ENCODE data around the gene PIGW.

Gene PIGW

DNA sequence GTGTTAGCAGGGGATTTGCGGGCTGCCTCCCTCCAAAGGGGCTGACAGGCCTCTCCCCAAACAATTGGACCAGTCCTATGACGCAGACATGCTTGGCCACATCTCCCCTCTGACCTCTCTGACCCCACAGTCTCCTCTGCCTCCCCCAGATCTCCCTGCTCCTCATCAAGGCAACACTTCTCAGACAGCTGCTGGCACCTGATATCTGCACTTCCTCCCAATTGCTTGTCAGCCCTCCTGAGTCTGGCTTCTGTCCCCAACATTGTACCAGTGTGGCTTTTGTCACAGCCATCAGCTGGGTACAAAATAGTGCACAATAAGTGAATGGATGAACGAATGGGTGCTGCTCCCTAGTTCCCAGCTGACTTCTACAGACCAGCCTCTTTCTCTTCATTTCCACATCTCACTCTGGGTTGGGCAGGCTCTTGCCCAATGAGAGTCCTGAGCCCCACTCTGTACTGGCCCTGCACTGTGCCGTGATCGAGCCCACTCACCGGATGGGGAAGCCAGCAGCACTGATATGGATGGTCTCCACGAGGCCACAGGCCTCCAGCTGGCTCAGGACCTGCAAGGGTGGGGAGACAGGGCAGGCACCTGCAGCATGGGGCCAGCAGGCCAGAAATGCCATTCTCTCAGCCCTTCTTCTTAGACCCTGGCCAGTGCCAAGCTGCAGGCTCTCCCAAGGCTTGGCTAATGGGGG is 31.2 kb upstream of the PIGW start:
- H3K9me3 ChIP-seq (ENCODE audit: control insufficient read depth, low read length) = no peaks in the 10 kb centered on the region
- H3K9ac ChIP-seq = no peak overlapping the region
- no peaks in the 10 kb centered on the region for H3K4me1 ChIP-seq
- no peak overlapping the region for H3K4me3 ChIP-seq (ENCODE audit: low read depth, low read length)
- no peaks in the 10 kb centered on the region for H3K36me3 ChIP-seq (ENCODE audit: control insufficient read depth, insufficient read depth, low read length)
- no peaks in the 10 kb centered on the region for H3K27me3 ChIP-seq (ENCODE audit: control insufficient read depth, insufficient read depth, low read length)
- TF ChIP-seq, protein P1, sequence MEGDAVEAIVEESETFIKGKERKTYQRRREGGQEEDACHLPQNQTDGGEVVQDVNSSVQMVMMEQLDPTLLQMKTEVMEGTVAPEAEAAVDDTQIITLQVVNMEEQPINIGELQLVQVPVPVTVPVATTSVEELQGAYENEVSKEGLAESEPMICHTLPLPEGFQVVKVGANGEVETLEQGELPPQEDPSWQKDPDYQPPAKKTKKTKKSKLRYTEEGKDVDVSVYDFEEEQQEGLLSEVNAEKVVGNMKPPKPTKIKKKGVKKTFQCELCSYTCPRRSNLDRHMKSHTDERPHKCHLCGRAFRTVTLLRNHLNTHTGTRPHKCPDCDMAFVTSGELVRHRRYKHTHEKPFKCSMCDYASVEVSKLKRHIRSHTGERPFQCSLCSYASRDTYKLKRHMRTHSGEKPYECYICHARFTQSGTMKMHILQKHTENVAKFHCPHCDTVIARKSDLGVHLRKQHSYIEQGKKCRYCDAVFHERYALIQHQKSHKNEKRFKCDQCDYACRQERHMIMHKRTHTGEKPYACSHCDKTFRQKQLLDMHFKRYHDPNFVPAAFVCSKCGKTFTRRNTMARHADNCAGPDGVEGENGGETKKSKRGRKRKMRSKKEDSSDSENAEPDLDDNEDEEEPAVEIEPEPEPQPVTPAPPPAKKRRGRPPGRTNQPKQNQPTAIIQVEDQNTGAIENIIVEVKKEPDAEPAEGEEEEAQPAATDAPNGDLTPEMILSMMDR (IDR thresholded peaks at IDR 0.05) = no peak
- no peak overlapping the region for H2AFZ ChIP-seq
- H3K4me2 ChIP-seq (ENCODE audit: low read length) = no peak overlapping the region
- H3K27ac ChIP-seq = no peak overlapping the region
- peaks cover 5% of the 10 kb centered on the region for H3K79me2 ChIP-seq

DNA sequence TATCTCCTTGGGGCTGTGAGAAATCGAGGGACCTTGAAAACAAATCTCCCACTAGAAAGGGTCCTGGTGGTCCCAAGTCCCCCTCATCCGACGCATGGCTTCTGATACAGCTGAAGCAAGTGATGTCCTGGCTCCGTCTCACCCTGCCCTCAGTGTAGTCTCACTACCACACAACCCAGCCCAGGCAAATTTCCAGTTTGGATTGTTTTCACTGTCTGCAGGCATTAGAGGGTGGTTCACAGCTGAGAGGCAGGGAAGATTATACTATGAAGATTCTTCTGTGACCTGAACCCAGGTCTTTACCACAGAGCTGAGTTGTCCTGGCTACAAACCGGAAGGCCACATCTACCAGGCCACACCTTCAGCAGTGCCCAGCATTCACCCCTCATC is 30.6 kb upstream of the PIGW start:
- no peak overlapping the region for H3K4me2 ChIP-seq (ENCODE audit: low read length)
- no peak overlapping the region for H3K27ac ChIP-seq
- H2AFZ ChIP-seq = no peak overlapping the region
- no peak overlapping the region for H3K4me3 ChIP-seq (ENCODE audit: low read depth, low read length)
- no peaks in the 10 kb centered on the region for H3K36me3 ChIP-seq (ENCODE audit: control insufficient read depth, insufficient read depth, low read length)
- no peaks in the 10 kb centered on the region for H3K27me3 ChIP-seq (ENCODE audit: control insufficient read depth, insufficient read depth, low read length)
- H3K4me1 ChIP-seq = no peaks in the 10 kb centered on the region
- H3K9ac ChIP-seq = no peak overlapping the region
- no peaks in the 10 kb centered on the region for H3K9me3 ChIP-seq (ENCODE audit: control insufficient read depth, low read length)
- TF ChIP-seq, protein P1 (IDR thresholded peaks at IDR 0.05) = no peak
- H3K79me2 ChIP-seq = peaks cover 5% of the 10 kb centered on the region

DNA sequence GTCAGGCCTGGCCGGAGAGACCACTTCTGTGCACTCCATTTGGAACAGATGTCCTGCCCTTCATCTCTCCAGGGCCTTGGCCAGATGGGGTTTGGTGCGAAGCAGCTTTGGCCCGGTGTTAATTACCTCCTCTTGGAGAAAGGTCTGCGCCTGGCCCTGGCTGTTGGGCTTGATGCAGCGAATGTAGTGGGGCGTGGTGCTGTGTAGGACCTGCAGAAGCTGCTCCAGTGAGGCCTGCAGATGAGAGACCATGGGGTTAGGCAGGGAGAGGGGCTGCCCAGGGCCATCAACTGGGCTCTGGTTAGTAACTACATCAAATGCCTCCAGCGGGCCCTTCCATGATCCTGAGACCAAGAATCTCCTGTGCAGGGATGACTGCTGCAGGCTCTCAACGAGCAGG is 29.6 kb upstream of the PIGW start:
- peaks cover 5% of the 10 kb centered on the region for H3K79me2 ChIP-seq
- no peaks in the 10 kb centered on the region for H3K4me1 ChIP-seq
- H3K27me3 ChIP-seq (ENCODE audit: control insufficient read depth, insufficient read depth, low read length) = no peaks in the 10 kb centered on the region
- H3K36me3 ChIP-seq (ENCODE audit: control insufficient read depth, insufficient read depth, low read length) = no peaks in the 10 kb centered on the region
- H3K4me3 ChIP-seq (ENCODE audit: low read depth, low read length) = no peak overlapping the region
- no peak overlapping the region for H3K9ac ChIP-seq
- H3K4me2 ChIP-seq (ENCODE audit: low read length) = no peak overlapping the region
- H3K9me3 ChIP-seq (ENCODE audit: control insufficient read depth, low read length) = no peaks in the 10 kb centered on the region
- H3K27ac ChIP-seq = no peak overlapping the region
- no peak overlapping the region for H2AFZ ChIP-seq
- TF ChIP-seq, protein P1 (IDR thresholded peaks at IDR 0.05) = no peak

DNA sequence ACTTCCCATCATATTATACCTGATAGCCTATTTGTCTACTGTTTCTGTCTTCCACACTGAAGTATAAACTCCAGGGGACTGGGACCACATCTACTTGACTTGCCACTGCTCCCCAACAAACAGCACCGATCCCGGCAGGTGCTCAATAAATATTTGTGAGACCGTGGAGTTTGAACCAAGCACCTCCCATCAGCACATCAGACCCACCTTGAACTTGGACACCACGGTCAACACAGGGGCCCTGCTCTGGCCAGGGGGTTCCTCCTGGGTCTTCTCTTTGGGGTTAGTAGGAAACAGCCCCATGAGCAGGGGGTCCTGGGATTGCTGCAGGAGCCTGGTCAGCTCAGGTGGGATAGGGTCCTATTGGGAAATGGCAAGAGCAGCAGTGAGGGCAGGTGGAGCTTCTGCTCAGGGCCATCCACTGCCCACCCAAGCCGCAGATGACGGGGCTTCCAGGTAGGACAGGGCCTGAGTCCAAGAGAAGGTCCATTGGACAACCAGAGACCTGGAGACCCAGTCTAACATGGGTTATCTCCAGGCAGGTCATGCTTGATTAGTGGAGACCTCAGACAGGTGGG is 28.4 kb upstream of the PIGW start:
- H3K4me3 ChIP-seq (ENCODE audit: low read depth, low read length) = no peak overlapping the region
- no peak overlapping the region for H3K9ac ChIP-seq
- H3K79me2 ChIP-seq = peaks cover 5% of the 10 kb centered on the region
- no peak overlapping the region for H3K27ac ChIP-seq
- H3K27me3 ChIP-seq (ENCODE audit: control insufficient read depth, insufficient read depth, low read length) = no peaks in the 10 kb centered on the region
- no peak overlapping the region for H3K4me2 ChIP-seq (ENCODE audit: low read length)
- no peaks in the 10 kb centered on the region for H3K36me3 ChIP-seq (ENCODE audit: control insufficient read depth, insufficient read depth, low read length)
- no peak overlapping the region for H2AFZ ChIP-seq
- TF ChIP-seq, protein P1 (IDR thresholded peaks at IDR 0.05) = no peak
- H3K9me3 ChIP-seq (ENCODE audit: control insufficient read depth, low read length) = no peaks in the 10 kb centered on the region
- H3K4me1 ChIP-seq = no peaks in the 10 kb centered on the region

DNA sequence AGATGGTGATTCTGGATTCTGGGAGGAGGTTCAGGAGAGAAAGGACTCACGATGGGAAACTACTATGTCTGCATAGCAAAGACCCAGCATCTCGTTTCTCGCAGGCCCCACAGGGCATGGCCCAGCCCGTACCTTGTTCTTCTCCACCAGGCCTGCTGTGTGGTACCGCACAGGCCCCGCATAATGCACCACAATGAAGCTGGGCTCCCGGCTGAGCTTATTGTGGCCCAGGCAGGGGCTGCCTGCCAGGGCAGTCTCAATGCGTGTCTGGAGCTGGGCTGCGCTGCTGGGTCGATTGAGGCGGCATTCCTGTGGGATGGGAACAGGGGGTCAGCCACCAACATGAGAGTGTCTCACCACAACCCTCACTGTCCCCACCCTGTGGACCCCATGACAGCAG is 28.0 kb upstream of the PIGW start:
- Histone ChIP-seq H3K36me3 (ENCODE audit: control insufficient read depth, insufficient read depth, low read length) (no peaks in the 10 kb centered on the region), H3K4me2 (ENCODE audit: low read length) (no peak overlapping the region), H3K27me3 (ENCODE audit: control insufficient read depth, insufficient read depth, low read length) (no peaks in the 10 kb centered on the region), H3K4me3 (ENCODE audit: low read depth, low read length) (no peak overlapping the region), H3K9me3 (ENCODE audit: control insufficient read depth, low read length) (no peaks in the 10 kb centered on the region), H3K9ac (no peak overlapping the region), H3K27ac (no peak overlapping the region), H2AFZ (no peak overlapping the region), H3K4me1 (no peaks in the 10 kb centered on the region), H3K79me2 (peaks cover 5% of the 10 kb centered on the region)
- TF ChIP-seq, protein P1 (IDR thresholded peaks at IDR 0.05) = no peak

Measured in parathyroid adenoma (tissue), 2 donors.